HTERT RPE-1 (cell line): ENCODE results near the gene GLI3.

Experiments
- in situ Hi-C: fragments of 300-500 bp; cut with MboI; formaldehyde crosslinking; loops from 4 replicates; pipeline ENCODE4 v1.14.3; 2020; ENCODE audit warnings: low sequenced_read_pairs

GLI3 gene

GRCh38 chr7:42085531-42085930, 151.5 kb downstream of the GLI3 start:
- in situ Hi-C loops, result no loop called here

- in situ Hi-C loops, result no loop called here
These were observed 152.7 kb downstream of the GLI3 start for GRCh38 chr7:42084263-42084662.

- in situ Hi-C loops, result no loop called here
These were observed 153.7 kb downstream of the GLI3 start for GRCh38 chr7:42083284-42083683.

GRCh38 chr7:42082144-42082543, 154.9 kb downstream of the GLI3 start:
- in situ Hi-C loops, result no loop called here

GRCh38 chr7:42081671-42082070, 155.3 kb downstream of the GLI3 start:
- in situ Hi-C loops, result no loop called here

GRCh38 chr7:42080841-42081586, 156.0 kb downstream of the GLI3 start:
- in situ Hi-C loops, result no loop called here

- in situ Hi-C loops, result no loop called here
These were observed 159.5 kb downstream of the GLI3 start for GRCh38 chr7:42077271-42078135.

GRCh38 chr7:42076870-42077269, 160.1 kb downstream of the GLI3 start:
- in situ Hi-C loops, result no loop called here

GRCh38 chr7:42075418-42075817, 161.6 kb downstream of the GLI3 start:
- in situ Hi-C loops, result no loop called here

GRCh38 chr7:42074076-42074475, 162.9 kb downstream of the GLI3 start:
- in situ Hi-C loops, result no loop called here

GRCh38 chr7:42071372-42072261, 165.4 kb downstream of the GLI3 start:
- in situ Hi-C loops, result no loop called here

GRCh38 chr7:42070068-42070467, 166.9 kb downstream of the GLI3 start:
- in situ Hi-C loops, result no loop called here

- in situ Hi-C loops, result no loop called here
These were observed 167.4 kb downstream of the GLI3 start for GRCh38 chr7:42069590-42069989.

- in situ Hi-C loops, result no loop called here
These were observed 168.3 kb downstream of the GLI3 start for GRCh38 chr7:42068554-42069280.

GRCh38 chr7:42065942-42066341, 171.1 kb downstream of the GLI3 start:
- in situ Hi-C loops, result no loop called here

- in situ Hi-C loops, result no loop called here
These were observed 172.0 kb downstream of the GLI3 start for GRCh38 chr7:42065015-42065414.

GRCh38 chr7:42064534-42064933, 172.5 kb downstream of the GLI3 start:
- in situ Hi-C loops, result no loop called here

- in situ Hi-C loops, result no loop called here
These were observed 177.7 kb downstream of the GLI3 start for GRCh38 chr7:42059275-42059674.

- in situ Hi-C loops, result no loop called here
These were observed 179.7 kb downstream of the GLI3 start for GRCh38 chr7:42057331-42057730.

- in situ Hi-C loops, result no loop called here
These were observed 181.8 kb downstream of the GLI3 start for GRCh38 chr7:42055171-42055570.
